ENCODE data around the gene CX3CR1.

- TF ChIP-seq ELK4 (IDR thresholded peaks at IDR 0.05; ENCODE audit: borderline replicate concordance, low read depth, low read length) = no peak
- TF ChIP-seq, protein P1, sequence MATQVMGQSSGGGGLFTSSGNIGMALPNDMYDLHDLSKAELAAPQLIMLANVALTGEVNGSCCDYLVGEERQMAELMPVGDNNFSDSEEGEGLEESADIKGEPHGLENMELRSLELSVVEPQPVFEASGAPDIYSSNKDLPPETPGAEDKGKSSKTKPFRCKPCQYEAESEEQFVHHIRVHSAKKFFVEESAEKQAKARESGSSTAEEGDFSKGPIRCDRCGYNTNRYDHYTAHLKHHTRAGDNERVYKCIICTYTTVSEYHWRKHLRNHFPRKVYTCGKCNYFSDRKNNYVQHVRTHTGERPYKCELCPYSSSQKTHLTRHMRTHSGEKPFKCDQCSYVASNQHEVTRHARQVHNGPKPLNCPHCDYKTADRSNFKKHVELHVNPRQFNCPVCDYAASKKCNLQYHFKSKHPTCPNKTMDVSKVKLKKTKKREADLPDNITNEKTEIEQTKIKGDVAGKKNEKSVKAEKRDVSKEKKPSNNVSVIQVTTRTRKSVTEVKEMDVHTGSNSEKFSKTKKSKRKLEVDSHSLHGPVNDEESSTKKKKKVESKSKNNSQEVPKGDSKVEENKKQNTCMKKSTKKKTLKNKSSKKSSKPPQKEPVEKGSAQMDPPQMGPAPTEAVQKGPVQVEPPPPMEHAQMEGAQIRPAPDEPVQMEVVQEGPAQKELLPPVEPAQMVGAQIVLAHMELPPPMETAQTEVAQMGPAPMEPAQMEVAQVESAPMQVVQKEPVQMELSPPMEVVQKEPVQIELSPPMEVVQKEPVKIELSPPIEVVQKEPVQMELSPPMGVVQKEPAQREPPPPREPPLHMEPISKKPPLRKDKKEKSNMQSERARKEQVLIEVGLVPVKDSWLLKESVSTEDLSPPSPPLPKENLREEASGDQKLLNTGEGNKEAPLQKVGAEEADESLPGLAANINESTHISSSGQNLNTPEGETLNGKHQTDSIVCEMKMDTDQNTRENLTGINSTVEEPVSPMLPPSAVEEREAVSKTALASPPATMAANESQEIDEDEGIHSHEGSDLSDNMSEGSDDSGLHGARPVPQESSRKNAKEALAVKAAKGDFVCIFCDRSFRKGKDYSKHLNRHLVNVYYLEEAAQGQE (tag by site-specific recombination; IDR thresholded peaks at IDR 0.05) = no peak
- no peak for TF ChIP-seq BCL11B (tag by site-specific recombination; IDR thresholded peaks at IDR 0.05; ENCODE audit: low read depth)
- TF ChIP-seq PRDM10 (tag by site-specific recombination; IDR thresholded peaks at IDR 0.05) = no peak
- TF ChIP-seq, protein P2, sequence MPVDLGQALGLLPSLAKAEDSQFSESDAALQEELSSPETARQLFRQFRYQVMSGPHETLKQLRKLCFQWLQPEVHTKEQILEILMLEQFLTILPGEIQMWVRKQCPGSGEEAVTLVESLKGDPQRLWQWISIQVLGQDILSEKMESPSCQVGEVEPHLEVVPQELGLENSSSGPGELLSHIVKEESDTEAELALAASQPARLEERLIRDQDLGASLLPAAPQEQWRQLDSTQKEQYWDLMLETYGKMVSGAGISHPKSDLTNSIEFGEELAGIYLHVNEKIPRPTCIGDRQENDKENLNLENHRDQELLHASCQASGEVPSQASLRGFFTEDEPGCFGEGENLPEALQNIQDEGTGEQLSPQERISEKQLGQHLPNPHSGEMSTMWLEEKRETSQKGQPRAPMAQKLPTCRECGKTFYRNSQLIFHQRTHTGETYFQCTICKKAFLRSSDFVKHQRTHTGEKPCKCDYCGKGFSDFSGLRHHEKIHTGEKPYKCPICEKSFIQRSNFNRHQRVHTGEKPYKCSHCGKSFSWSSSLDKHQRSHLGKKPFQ (tag by site-specific recombination; IDR thresholded peaks at IDR 0.05) = no peak
- TF ChIP-seq, protein P3, sequence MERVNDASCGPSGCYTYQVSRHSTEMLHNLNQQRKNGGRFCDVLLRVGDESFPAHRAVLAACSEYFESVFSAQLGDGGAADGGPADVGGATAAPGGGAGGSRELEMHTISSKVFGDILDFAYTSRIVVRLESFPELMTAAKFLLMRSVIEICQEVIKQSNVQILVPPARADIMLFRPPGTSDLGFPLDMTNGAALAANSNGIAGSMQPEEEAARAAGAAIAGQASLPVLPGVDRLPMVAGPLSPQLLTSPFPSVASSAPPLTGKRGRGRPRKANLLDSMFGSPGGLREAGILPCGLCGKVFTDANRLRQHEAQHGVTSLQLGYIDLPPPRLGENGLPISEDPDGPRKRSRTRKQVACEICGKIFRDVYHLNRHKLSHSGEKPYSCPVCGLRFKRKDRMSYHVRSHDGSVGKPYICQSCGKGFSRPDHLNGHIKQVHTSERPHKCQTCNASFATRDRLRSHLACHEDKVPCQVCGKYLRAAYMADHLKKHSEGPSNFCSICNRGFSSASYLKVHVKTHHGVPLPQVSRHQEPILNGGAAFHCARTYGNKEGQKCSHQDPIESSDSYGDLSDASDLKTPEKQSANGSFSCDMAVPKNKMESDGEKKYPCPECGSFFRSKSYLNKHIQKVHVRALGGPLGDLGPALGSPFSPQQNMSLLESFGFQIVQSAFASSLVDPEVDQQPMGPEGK (tag by site-specific recombination; IDR thresholded peaks at IDR 0.05) = no peak
- no peak for TF ChIP-seq CTCF (tag by site-specific recombination; IDR thresholded peaks at IDR 0.05)
- TF ChIP-seq, protein P4, sequence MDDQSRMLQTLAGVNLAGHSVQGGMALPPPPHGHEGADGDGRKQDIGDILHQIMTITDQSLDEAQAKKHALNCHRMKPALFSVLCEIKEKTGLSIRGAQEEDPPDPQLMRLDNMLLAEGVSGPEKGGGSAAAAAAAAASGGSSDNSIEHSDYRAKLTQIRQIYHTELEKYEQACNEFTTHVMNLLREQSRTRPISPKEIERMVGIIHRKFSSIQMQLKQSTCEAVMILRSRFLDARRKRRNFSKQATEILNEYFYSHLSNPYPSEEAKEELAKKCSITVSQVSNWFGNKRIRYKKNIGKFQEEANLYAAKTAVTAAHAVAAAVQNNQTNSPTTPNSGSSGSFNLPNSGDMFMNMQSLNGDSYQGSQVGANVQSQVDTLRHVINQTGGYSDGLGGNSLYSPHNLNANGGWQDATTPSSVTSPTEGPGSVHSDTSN (CRISPR knock-in tag; IDR thresholded peaks at IDR 0.05) = no peak
- no peak for TF ChIP-seq ZBTB11 (tag by site-specific recombination; conservative IDR thresholded peaks at IDR 0.05; ENCODE audit: low read depth)
Measured at GRCh38 chr3:39325236-39325635, 45.4 kb upstream of the CX3CR1 start.
